Activated CD4-positive, alpha-beta T cell treated with anti-CD3 and anti-CD28 coated beads for 1 hour (primary cell): ENCODE data around the gene MYO1G.
"Not testable (repeated sequence)": the region's sequence is repeated elsewhere in the genome, so short reads cannot be mapped to it uniquely, and the experiment has no call there.

Experiments used
- DNase-seq: peaks from one replicate; pipeline ENCODE4 v3.0.0-alpha.2; 2020

MYO1G gene

DNA sequence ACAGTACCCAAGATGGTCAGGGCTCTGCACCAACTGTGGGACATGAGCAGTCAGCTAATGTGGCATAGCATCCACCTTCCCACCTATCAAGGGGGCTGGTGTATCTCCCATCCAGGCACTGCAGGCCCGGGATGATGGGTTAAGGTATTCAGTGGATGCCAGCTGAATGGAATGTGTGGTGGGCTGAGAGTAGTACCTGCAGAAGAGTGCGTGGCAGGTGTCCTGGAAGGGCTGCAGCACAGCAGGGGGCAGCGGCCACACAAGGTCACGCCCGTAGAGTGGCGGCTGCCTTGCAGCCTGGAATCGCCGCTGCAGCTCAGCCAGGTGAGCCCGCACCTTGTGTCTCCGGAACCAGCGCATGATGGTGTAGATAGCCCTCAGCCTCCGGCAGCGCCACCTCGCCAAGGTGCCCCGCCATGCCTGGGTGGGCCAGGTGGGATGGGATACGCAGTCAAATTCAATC is 13.3 kb downstream of the MYO1G start:
- no peak for DNase-seq

GRCh38 chr7:44964831-44965440 is 13.9 kb downstream of the MYO1G start:
- DNase-seq = no peak

GRCh38 chr7:44964384-44964830 is 14.4 kb downstream of the MYO1G start:
- DNase-seq = no peak

DNA sequence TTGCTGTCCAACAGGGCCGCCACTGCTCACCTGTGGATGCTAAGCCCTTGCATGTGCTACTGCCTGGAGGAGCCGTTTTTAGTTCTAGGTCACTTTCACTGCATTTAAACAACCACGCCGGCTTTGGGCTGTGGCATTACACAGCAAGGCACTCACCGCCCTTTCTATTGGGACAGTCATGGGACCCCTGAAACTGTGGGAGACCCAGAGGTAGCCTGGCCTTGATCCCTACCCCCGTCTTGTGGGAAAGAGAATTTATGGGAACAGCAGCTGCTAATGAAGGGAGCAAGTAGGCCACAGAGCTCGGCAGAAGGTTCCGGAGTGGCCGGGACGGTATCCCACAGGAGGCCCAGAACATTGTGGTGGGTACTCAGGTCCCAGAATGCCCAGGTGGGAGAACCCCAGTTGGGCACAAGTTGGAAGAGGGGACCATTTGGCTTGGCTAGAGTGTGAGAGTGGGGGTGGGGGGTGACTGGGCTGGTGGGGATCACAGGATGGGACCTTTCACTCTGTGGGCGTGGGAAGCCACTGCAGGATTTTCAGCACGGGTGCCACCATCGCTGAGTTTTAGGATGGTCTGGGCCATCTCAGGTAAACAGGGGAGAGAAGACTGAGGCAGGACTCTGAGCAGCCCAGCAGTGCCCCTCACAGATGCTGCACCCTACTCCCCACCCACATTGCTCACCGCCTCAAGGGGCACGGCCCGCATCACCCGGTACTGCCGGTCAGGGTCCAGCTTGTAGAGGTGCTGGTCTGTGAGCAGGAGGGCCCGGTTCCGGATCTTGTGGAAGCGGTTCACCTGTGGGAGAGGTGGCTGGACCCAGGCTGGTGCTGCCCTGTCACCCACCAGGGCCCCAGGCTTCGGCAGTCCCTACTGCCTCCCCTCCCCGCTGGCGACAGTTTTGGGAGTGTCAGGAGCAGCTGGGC is 15.2 kb downstream of the MYO1G start:
- DNase-seq = no peak

GRCh38 chr7:44962483-44963251 is 16.1 kb downstream of the MYO1G start:
- no peak for DNase-seq

- no peak for DNase-seq
Measured at GRCh38 chr7:44961844-44962482, 16.9 kb downstream of the MYO1G start.

DNA sequence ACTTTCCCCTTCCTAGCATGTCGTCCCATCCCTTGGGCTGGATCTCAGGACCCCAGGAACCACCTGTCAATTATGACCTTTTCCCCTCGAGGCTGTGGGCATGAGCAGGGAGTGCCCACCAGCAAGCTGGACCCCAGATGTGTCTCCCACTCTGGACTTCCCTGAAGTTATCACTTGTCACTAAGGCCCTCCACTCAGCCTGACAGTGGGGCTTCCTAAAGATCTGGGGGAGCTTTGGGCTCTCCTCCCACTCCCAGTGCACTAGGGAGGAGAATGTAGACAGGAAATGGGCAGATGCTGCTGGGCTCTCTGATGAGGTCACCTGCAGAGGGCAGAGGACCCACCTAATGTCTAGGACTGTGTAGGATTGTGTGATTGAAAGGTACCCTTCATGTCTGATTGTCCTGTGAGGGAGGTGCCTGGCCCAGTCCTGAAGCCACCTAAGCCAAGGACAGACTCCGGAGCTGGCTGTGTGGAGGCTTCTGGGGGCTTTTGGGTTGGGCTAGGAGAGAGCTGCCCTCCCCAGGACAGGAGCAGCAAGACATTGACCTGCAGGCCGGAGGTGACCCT is 18.7 kb downstream of the MYO1G start:
- no peak for DNase-seq

- no peak for DNase-seq
Measured at GRCh38 chr7:44959433-44959951, 19.3 kb downstream of the MYO1G start.

GRCh38 chr7:44958645-44959344 is 20.0 kb downstream of the MYO1G start:
- DNase-seq = no peak

GRCh38 chr7:44956157-44956766 is 22.6 kb downstream of the MYO1G start:
- DNase-seq = no peak

DNA sequence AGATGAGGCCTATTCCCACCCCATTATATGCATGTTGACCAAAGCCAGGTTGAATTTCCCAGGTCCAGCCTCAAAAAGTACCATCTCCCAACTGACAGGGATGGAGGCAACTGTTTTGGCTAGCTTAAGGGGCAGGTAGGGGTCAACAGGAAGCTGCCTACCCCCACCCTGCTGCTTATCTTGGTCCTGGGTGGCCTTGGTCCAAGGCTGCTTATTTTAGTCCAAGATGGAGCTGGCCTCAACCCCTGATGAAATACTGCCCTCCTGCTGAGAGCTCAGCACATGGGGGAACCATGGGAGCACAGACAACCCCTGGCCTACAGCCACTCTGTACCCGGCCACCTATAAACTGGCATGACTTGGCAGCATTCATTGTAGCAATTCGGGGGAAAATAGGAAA is 23.1 kb downstream of the MYO1G start:
- DNase-seq = no peak

- no peak for DNase-seq
Measured at GRCh38 chr7:44953156-44953555, 25.7 kb downstream of the MYO1G start.

GRCh38 chr7:44949303-44949702 is 29.5 kb downstream of the MYO1G start:
- DNase-seq = no peak

- no peak for DNase-seq
Measured at GRCh38 chr7:44945479-44945878, 33.3 kb downstream of the MYO1G start.

DNA sequence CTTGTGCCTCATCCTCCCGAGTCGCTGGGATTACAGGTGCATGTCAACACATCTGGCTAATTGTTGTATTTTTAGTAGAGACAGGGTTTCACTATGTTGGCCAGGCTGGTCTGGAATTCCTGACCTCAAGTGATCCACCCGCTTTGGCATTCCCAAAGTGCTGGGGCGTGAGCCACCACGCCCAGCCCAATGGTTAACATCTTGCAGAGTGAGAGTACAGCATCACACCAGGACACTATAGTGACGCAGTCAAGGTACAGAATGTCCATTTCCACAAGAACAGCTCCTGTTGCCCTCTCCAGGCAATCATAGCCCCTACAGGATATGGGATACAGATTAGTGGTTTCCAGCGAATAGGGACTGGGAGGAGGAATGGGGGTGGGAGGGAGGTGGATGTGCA is 34.0 kb downstream of the MYO1G start:
- no peak for DNase-seq

GRCh38 chr7:44943631-44944030 is 35.2 kb downstream of the MYO1G start:
- DNase-seq = no peak

GRCh38 chr7:44937426-44937825 is 41.4 kb downstream of the MYO1G start:
- DNase-seq = no peak

DNA sequence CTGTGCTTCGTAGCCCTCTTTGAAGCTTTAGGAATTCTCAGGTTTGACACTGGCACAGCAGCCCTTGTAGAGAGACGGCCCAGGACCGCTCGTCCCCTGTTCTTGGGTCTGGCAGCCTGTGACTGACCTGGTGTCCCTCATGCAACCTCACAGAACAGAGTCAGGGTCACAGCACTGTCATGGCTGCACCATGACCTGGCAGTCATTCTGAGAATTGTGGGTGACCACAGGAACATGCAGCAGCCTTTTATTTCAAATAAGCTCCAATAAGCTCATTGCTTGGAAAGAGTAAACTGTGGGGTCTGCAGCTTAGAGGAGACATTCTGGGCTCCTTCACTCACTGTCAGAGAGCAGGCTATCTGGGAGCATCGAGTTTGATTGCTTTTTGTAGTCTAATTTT is 42.5 kb downstream of the MYO1G start:
- DNase-seq = no peak

- DNase-seq = no peak
Measured at GRCh38 chr7:44935583-44935982, 43.2 kb downstream of the MYO1G start.

- DNase-seq = no peak
Measured at GRCh38 chr7:44935016-44935415, 43.8 kb downstream of the MYO1G start.

DNA sequence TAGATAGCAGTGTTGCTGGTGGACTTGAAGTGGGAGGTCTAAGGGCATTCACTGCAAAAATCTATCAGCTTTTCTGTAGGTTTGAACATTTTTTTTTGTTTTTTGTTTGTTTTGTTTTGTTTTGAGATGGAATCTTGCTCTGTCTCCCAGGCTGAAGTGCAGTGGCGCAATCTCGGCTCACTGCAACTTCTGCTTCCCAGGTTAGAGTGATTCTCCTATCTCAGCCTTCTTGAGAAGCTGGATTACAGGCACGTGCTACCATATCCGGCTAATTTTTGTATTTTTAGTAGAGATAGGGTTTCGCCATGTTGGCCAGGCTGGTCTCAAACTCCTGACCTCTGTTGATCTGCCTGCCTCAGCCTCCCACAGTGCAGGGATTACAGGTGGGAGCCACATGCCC is 44.3 kb downstream of the MYO1G start:
- not testable (repeated sequence) for DNase-seq
